DOHH2 (cell line): Measurements from ENCODE around the gene SLC29A3.

Experiments
- EZH2phosphoT487 ChIP-seq: fragments of 200-600 bp; sonication (generic); IDR thresholded peaks from 2 replicates; pipeline ENCODE4 v1.6.1; 2017; ENCODE audit warnings: borderline replicate concordance, mild to moderate bottlenecking, antibody characterized with exemption, low read length, moderate library complexity, mixed read lengths
- TF ChIP-seq, protein P1 (sequence below): fragments of 200-600 bp; sonication (generic); IDR thresholded peaks from one replicate; pipeline ENCODE4 v1.5.1; 2014; ENCODE audit warnings: antibody characterized with exemption, mild to moderate bottlenecking, low read depth, low read length; ENCODE audit not compliant: poor library complexity, severe bottlenecking

DNA sequence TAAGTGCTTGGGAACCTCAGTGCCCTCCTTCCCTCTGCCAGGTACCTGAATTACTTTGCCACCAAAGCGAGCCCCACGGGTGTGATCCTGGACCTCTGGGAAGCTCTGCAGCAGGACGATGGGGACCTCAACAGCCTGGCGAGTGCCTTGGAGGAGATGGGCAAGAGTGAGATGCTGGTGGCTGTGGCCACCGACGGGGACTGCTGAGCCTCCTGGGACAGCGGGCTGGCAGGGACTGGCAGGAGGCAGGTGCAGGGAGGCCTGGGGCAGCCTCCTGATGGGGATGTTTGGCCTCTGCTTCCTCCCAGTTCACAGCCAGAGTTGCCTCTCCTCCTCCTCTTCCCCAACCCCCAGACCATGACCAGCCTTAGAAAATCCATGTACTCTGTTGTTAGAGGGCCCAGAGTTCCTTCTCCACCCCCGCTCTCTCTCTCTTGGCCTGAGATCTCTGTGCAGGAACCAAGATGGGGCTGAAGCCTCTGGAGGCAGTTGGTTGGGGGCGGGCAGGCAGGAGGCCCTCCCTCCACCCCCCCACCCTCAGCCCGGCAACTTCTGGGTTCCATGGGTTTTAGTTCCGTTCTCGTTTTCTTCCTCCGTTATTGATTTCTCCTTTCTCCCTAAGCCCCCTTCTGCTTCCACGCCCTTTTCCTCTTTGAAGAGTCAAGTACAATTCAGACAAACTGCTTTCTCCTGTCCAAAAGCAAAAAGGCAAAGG, 19.8 kb upstream of the SLC29A3 start:
- TF ChIP-seq, protein P1, sequence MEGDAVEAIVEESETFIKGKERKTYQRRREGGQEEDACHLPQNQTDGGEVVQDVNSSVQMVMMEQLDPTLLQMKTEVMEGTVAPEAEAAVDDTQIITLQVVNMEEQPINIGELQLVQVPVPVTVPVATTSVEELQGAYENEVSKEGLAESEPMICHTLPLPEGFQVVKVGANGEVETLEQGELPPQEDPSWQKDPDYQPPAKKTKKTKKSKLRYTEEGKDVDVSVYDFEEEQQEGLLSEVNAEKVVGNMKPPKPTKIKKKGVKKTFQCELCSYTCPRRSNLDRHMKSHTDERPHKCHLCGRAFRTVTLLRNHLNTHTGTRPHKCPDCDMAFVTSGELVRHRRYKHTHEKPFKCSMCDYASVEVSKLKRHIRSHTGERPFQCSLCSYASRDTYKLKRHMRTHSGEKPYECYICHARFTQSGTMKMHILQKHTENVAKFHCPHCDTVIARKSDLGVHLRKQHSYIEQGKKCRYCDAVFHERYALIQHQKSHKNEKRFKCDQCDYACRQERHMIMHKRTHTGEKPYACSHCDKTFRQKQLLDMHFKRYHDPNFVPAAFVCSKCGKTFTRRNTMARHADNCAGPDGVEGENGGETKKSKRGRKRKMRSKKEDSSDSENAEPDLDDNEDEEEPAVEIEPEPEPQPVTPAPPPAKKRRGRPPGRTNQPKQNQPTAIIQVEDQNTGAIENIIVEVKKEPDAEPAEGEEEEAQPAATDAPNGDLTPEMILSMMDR: no peak
- TF ChIP-seq EZH2phosphoT487: no peak
